ENCODE results near the gene MACROH2A2. TPM values are rescaled to one million over a fixed set of nuclear protein-coding genes. Genes with fewer than 3 reads are reported as not detected.

MACROH2A2 gene
- total RNA-seq, 1 experiment from 2014 or later = 11.3 TPM

DNA sequence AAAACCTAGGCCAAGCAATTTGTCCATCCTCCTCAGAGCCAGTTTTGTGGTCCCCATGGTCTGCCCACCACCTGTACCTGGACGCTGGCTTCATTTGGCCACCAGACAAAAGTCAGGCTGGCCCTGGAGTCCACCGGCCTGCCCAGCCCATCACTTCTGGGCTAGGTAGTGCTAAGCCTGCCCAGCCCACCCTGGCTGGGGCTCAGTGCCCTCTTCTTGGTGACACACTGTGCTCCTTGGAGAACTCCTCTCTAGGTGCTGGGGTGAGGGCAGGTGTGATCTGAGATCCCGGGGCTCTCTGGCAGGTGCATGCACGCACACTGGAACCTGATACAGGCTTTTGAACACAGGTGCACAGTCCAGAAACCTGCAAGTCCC, 78.9 kb downstream of the MACROH2A2 start:
- Histone ChIP-seq H3K9me3 (ENCODE audit: control insufficient read depth, low read depth, low read length) (no peaks in the 10 kb centered on the region), H2BK15ac (ENCODE audit: low read depth, low read length) (no peak overlapping the region), H2BK12ac (ENCODE audit: insufficient read length, low read depth, low read length) (no peak overlapping the region), H3K79me2 (ENCODE audit: insufficient read depth, low read length) (no peaks in the 10 kb centered on the region), H3K23me2 (ENCODE audit: insufficient read length, low read depth, low read length, poor library complexity, severe bottlenecking) (peaks cover 13% of the 10 kb centered on the region), H2BK20ac (ENCODE audit: low read depth, low read length, poor library complexity, severe bottlenecking) (no peak overlapping the region), H4K5ac (ENCODE audit: insufficient read length, low read depth, low read length) (no peak overlapping the region), H4K91ac (ENCODE audit: insufficient read length, low read depth, low read length) (no peak overlapping the region), H4K8ac (replicated peaks; ENCODE audit: insufficient read length, low read depth, low read length) (no peak overlapping the region), H3K4ac (ENCODE audit: low read depth, low read length) (no peak overlapping the region), H3K56ac (ENCODE audit: insufficient read length, low read depth, low read length) (no peak overlapping the region), H3K27me3 (ENCODE audit: insufficient read depth, low read length) (no peaks in the 10 kb centered on the region; the same call in 1 of the 2 replicates), H3K4me1 (ENCODE audit: insufficient read depth, low read length) (no peaks in the 10 kb centered on the region), H3K27ac (ENCODE audit: insufficient read length, low read depth, low read length) (no peak overlapping the region), H2BK5ac (ENCODE audit: insufficient read length, low read length) (no peak overlapping the region), H3K14ac (ENCODE audit: insufficient read depth, low read length) (no peak overlapping the region), H3K18ac (ENCODE audit: insufficient read length, low read depth, low read length) (no peak overlapping the region), H2BK120ac (ENCODE audit: low read depth, low read length, poor library complexity, severe bottlenecking) (no peak overlapping the region), H3K23ac (ENCODE audit: insufficient read length, low read depth, low read length) (no peak overlapping the region), H3T11ph (ENCODE audit: low read length) (no peak overlapping the region), H2AK5ac (ENCODE audit: insufficient read length, low read length) (no peak overlapping the region), H4K20me1 (ENCODE audit: control insufficient read depth, insufficient read depth, insufficient read length) (no peaks in the 10 kb centered on the region), H3K79me1 (ENCODE audit: insufficient read depth, low read depth, low read length, poor library complexity, severe bottlenecking) (no peaks in the 10 kb centered on the region), H2AFZ (ENCODE audit: low read length) (no peak overlapping the region), H3K9ac (ENCODE audit: extremely low read depth, insufficient read length, low read length) (no peak overlapping the region), H3K4me2 (ENCODE audit: insufficient read depth, insufficient read length, low read length) (peak overlapping the region; percentile 67)
- Mint-ChIP-seq H3K36me3 (ENCODE audit: insufficient read depth in 1 of 3, low read depth in 3 of 3) (no peaks in the 10 kb centered on the region), H3K27me3 (ENCODE audit: low read depth) (peaks cover 32% of the 10 kb centered on the region), H3K4me3 (peak overlapping the region; percentile 77 to 87; a peak in 4 of 5 replicates), H3K4me1 (peaks cover 11 to 12% of the 10 kb centered on the region in 2 experiments), H3K27ac (no peak overlapping the region), H3K9me3 (no peaks in the 10 kb centered on the region)
- DNase-seq = no peak
- no CpG with 5 or more reads among the region's 4 CpGs for WGBS (ENCODE audit: extremely low coverage, insufficient read length, low lambda C conversion rate)
- TF ChIP-seq, protein P1, sequence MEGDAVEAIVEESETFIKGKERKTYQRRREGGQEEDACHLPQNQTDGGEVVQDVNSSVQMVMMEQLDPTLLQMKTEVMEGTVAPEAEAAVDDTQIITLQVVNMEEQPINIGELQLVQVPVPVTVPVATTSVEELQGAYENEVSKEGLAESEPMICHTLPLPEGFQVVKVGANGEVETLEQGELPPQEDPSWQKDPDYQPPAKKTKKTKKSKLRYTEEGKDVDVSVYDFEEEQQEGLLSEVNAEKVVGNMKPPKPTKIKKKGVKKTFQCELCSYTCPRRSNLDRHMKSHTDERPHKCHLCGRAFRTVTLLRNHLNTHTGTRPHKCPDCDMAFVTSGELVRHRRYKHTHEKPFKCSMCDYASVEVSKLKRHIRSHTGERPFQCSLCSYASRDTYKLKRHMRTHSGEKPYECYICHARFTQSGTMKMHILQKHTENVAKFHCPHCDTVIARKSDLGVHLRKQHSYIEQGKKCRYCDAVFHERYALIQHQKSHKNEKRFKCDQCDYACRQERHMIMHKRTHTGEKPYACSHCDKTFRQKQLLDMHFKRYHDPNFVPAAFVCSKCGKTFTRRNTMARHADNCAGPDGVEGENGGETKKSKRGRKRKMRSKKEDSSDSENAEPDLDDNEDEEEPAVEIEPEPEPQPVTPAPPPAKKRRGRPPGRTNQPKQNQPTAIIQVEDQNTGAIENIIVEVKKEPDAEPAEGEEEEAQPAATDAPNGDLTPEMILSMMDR (conservative IDR thresholded peaks at IDR 0.05) = no peak

All from H9 (cell line).